ENCODE results near the gene CDCA7.

The CDCA7 gene

DNA sequence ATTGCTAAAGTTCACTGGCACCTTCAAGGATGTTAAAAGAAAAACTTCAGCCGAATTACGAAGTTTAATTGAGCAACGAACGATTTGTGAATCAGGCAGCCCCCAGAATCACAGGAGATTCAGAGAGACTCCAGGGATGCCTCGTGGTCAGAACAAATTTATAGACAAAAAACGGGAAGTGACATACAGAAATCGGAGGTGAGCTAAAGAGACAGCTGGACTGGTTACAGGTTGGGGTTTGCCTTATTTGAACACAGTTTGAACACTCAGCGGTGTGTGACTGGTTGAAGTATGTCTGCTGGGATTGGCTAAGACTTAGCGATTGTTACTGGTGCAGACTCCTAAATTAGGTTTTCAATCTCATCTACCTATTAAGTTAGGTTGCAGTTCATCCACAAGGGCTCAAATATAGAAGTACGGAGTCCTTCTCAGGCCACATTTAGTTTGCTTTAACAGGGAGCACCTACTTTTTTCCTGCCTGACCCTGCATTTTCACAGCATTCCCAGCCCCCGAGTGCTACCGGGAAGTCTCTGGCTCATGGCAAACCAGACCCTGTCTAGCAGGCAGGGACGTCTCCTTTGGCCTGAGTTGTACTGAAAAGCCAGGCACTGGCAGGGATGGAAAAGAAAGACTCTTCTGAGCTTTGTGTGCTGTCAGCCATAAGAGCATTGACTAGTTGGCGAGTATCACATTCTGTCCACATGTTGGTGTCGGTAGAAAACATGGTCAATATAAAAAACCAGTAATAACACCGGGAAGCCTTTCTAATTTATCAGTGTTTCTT, 41.1 kb downstream of the CDCA7 start:
- ChIA-PET POLR2A (no interaction called here), CTCF (interaction anchor here (1.0 to 1.9 kb wide), 2 partner anchors 354 to 946 kb away, joined by 3 to 5 read pairs; no protein-coding TSS in a partner anchor)
- TF ChIP-seq, protein P1, sequence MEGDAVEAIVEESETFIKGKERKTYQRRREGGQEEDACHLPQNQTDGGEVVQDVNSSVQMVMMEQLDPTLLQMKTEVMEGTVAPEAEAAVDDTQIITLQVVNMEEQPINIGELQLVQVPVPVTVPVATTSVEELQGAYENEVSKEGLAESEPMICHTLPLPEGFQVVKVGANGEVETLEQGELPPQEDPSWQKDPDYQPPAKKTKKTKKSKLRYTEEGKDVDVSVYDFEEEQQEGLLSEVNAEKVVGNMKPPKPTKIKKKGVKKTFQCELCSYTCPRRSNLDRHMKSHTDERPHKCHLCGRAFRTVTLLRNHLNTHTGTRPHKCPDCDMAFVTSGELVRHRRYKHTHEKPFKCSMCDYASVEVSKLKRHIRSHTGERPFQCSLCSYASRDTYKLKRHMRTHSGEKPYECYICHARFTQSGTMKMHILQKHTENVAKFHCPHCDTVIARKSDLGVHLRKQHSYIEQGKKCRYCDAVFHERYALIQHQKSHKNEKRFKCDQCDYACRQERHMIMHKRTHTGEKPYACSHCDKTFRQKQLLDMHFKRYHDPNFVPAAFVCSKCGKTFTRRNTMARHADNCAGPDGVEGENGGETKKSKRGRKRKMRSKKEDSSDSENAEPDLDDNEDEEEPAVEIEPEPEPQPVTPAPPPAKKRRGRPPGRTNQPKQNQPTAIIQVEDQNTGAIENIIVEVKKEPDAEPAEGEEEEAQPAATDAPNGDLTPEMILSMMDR (IDR thresholded peaks at IDR 0.05; ENCODE audit: insufficient read depth, low read length, missing control alignments) = no peak

DNA sequence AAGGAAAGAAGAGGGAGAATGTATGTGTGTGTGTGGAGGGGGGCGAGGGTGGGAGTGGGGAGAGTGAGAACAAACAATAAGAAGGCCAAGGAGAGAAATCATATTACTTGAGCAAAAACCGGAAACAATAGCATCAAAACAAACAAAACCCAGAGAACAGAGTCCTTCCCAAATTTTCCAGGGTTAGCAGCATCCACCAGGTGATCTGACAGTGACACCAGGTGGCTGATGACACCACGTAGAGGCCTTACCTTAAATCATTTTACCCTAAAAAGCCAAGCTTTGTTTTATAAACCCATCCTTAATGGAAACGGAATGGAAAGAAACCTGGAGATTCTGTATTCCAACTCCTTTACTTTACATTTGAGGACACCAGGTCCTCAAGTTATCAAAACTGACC, 42.9 kb downstream of the CDCA7 start:
- ChIA-PET CTCF (interaction anchor here (1.5 kb wide), 1 partner anchor 160 kb away, joined by 3 read pairs; no protein-coding TSS in a partner anchor), POLR2A (no interaction called here)
- no peak for DNase-seq (ENCODE audit: low read depth, low spot score)
- H3K4me3 ChIP-seq (ENCODE audit: low read depth, low read length) = no peak overlapping the region
- TF ChIP-seq, protein P1 (IDR thresholded peaks at IDR 0.05; ENCODE audit: insufficient read depth, low read length, missing control alignments) = no peak

More for the DNA sequence above, 41.1 kb downstream of the CDCA7 start:
- DNase-seq (ENCODE audit: low read depth, low spot score) = no peak
- no peak overlapping the region for H3K4me3 ChIP-seq (ENCODE audit: low read depth, low read length)

DNA sequence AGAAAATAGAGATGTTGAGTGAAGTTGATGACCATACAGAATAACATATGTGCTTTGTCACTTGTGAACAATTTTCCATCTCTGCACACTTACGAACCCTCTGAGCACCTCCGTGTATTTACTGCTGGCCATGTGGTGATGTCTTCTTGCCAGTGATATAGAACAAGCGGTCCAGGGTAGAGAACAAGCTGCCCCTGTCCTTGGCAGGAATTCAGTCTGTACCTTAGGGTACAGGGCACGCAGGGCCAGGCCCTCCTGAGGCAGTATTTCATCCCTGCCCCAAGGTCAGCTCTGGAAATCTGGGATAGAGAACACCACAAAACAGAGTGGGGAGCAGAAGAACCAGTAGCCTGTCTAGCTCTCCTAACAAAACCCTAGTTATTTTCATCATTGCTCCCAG, 44.6 kb downstream of the CDCA7 start:
- TF ChIP-seq, protein P1 (IDR thresholded peaks at IDR 0.05; ENCODE audit: insufficient read depth, low read length, missing control alignments) = no peak

DNA sequence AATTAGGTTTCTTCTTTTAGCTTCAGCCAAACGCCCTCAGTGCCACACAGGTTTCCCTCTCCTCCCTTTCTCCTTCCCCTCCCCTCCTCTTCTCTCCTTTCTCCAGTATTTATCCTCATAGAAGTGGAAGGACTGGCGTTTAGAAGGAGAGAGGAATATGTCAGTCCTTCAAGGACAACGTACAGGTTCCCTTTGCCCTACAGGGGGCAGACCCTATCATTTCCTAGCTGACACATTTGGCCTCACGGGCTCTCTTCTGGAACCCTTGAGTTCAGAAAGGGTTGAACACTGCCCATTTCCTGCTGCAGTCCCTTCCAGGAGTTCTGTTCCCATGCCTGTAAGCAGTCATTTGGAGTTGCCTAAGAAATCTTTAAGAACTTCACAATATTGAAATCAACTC, 46.1 kb downstream of the CDCA7 start:
- DNase-seq (ENCODE audit: low read depth, low spot score) = no peak
- TF ChIP-seq, protein P1 (IDR thresholded peaks at IDR 0.05; ENCODE audit: insufficient read depth, low read length, missing control alignments) = peak; percentile 15
- no peak overlapping the region for H3K4me3 ChIP-seq (ENCODE audit: low read depth, low read length)
- POLR2A ChIA-PET = no interaction called here
- CTCF ChIA-PET = interaction anchor here (1.1 to 9.7 kb wide), 12 partner anchors 10 to 944 kb away, joined by 3 to 123 read pairs (median 6); no protein-coding TSS in a partner anchor

More for the DNA sequence above, 44.6 kb downstream of the CDCA7 start:
- no peak overlapping the region for H3K4me3 ChIP-seq (ENCODE audit: low read depth, low read length)
- DNase-seq (ENCODE audit: low read depth, low spot score) = no peak
- ChIA-PET CTCF (interaction anchor here (0.9 to 9.7 kb wide), 7 partner anchors 12 to 946 kb away, joined by 3 to 123 read pairs (median 4); no protein-coding TSS in a partner anchor), POLR2A (no interaction called here)

DNA sequence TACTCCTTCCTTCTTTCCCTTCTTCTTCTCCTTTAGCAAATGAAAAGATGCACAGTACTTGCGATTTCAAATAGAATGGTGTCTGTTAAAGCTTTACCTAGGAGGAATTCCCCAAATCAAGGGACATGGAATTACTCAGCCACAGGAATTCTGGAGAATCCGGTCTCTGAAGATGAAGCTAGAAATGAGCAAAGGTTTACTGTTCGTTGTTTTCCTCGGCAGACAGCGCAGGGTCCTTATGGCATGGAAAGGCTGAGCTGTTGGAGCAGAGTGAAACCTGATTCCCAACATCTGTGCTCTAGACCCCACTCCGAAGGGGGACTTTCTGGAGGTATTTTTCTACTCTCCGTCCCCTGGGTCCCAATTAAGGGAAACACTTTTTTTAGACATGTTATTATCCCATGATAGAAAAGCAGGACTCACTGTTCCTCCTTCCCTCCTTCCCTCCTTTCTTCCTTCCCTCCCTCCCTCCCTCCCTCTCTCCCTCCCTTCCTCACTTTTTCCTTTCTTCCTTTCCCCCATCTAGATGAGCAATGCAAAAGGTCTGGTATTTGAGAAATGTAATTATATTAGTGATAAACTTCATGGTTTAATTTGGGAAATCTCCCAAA, 47.1 kb downstream of the CDCA7 start:
- no peak for DNase-seq (ENCODE audit: low read depth, low spot score)
- POLR2A ChIA-PET = no interaction called here
- peak overlapping the region; percentile 47 for H3K4me3 ChIP-seq (ENCODE audit: low read depth, low read length)
- CTCF ChIA-PET = interaction anchor here (0.6 to 9.7 kb wide), 34 partner anchors 9 to 949 kb away, joined by 3 to 123 read pairs (median 6); no protein-coding TSS in a partner anchor
- TF ChIP-seq, protein P1 (IDR thresholded peaks at IDR 0.05; ENCODE audit: insufficient read depth, low read length, missing control alignments) = no peak

DNA sequence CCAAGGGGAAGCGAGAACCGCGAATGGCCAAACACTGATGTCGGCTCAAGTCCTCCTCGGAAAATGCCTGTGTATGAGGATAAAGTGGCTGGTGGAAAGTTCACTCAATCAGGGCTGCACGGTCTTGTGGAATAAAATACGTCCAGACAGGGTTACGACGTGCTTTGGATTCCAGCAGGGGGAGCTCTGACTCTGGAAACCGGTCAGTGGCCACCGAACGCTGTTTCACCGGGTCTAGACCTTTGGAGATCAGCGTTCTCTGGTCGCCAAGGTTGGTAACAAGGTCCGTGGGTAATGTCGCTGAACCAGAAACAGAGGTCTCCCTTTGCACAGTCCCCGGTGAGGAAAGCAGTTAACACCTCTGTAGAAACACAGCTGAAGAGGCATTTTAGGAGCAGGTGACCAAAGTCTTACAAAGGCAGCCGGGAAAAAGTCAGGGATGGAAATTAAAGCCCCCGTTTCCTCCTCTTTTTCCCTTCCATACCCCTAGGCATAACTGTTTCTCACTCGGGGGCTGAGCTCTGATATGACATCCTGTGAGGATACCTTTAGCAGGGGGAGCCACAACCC, 47.8 kb downstream of the CDCA7 start:
- peak overlapping the region; percentile 47 for H3K4me3 ChIP-seq (ENCODE audit: low read depth, low read length)
- peak; percentile 23 for DNase-seq (ENCODE audit: low read depth, low spot score)
- POLR2A ChIA-PET = no interaction called here
- TF ChIP-seq, protein P1 (IDR thresholded peaks at IDR 0.05; ENCODE audit: insufficient read depth, low read length, missing control alignments) = peak; percentile 78
- CTCF ChIA-PET = interaction anchor here (0.6 to 9.7 kb wide), 44 partner anchors 8 to 948 kb away, joined by 3 to 123 read pairs (median 4); no protein-coding TSS in a partner anchor
